Thymus (tissue), 11 donors: Measurements from ENCODE around the gene CCDC117. TPM values are rescaled to one million over a fixed set of nuclear protein-coding genes. Genes with fewer than 3 reads are reported as not detected.

Source experiments
- DNase-seq, 9 donors: peaks; one replicate each; pipeline ENCODE4 v3.0.0-alpha.2; 2013; ENCODE audit warnings: low spot score in 9 of 9, low read depth in 6 of 9, missing footprints in 1 of 9
- H3K27ac ChIP-seq, 2 donors: one replicate each; pipeline ENCODE4 v1.5.1; 2013; ENCODE audit warnings: control low read depth in 1 of 2, low read depth in 1 of 2, low read length in 1 of 2, mild to moderate bottlenecking in 1 of 2, moderate library complexity in 1 of 2
- H3K27me3 ChIP-seq, 2 donors: one replicate each; pipeline ENCODE4 v1.5.1; 2013; ENCODE audit warnings: low read length in 1 of 2; ENCODE audit not compliant: control insufficient read depth in 2 of 2, insufficient read depth in 1 of 2
- H3K36me3 ChIP-seq, 2 donors: one replicate each; pipeline ENCODE4 v1.5.1; 2013; ENCODE audit warnings: low read length in 1 of 2, mild to moderate bottlenecking in 1 of 2, moderate library complexity in 1 of 2; ENCODE audit not compliant: control insufficient read depth in 2 of 2, insufficient read depth in 2 of 2
- H3K4me1 ChIP-seq, 2 donors: one replicate each; pipeline ENCODE4 v1.5.1; 2013; ENCODE audit warnings: low read length in 2 of 2; ENCODE audit not compliant: control insufficient read depth in 2 of 2, insufficient read depth in 2 of 2
- H3K4me3 ChIP-seq, 2 donors: one replicate each; pipeline ENCODE4 v1.5.1; 2013; ENCODE audit warnings: low read length in 2 of 2, control low read depth in 1 of 2, mild to moderate bottlenecking in 1 of 2
- H3K9me3 ChIP-seq, 2 donors: one replicate each; pipeline ENCODE4 v1.5.1; 2013; ENCODE audit warnings: low read length in 1 of 2, mild to moderate bottlenecking in 1 of 2; ENCODE audit not compliant: control insufficient read depth in 2 of 2, insufficient read depth in 1 of 2
- WGBS: extraction: QIAGEN DNeasy Blood & Tissue Kit; methylation state at CpG from one replicate; pipeline ENCODE4 v1.1.7; 2013; 5-methylcytosine and 5-hydroxymethylcytosine counted together
- polyA plus RNA-seq: library from polyadenylated mRNA; stranded (reverse); fragments of 200-250 nt; gene quantifications from one replicate; pipeline ENCODE4 v1.2.3, GENCODE V29; 2013
- total RNA-seq: library from RNA; stranded (reverse); fragments of 120-200 nt; gene quantifications from one replicate; pipeline ENCODE4 v1.2.4, GENCODE V29; 2013
- donor health status: healthy.

Gene CCDC117
- total and polyA plus RNA-seq, 2 donors, result 18.8 to 24.4 TPM

DNA sequence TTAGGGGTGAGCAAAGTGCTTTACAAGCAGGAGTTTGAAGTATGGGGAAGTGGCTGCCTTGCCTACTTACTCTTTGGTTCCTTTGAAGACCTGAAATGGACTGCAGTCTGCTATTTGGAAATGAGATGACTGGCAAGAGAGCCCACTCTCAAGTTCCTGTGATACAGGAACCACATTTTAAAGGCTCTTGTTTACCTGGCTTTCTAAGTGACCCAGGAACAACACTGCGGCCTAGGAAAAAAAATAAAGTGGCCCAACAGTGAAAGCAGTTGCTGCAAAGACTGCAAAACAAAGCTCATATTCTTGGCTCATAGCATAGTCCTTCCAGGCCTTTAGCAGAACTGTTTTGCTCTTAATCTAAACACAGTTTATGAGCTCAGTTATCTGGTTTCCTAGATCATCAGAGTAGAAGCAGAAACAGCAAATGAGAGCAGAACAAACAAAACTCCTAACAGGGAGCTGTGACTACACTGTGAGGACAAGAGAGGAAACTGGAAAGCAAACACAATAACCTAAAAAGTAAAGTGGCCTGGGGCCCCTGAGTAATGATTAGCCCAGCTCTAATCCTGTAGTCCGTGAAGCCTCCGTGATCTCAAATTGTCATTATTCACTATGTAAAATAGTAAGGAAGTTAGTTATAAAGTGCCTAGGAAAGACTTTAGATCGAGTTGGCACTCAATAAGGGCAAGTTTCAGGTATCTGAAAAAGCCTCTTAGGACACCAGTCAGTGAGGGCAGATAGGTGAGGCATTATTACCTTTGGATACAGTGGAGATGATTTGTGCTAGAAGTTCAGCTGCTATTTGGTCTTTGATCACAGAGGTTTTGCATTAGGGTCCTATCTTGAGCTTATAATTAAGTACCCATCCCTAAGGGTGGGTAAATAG, 11.5 kb downstream of the CCDC117 start:
- Histone ChIP-seq H3K27ac (no peak overlapping the region), H3K27me3 (no peaks in the 10 kb centered on the region), H3K4me1 (no peaks in the 10 kb centered on the region), H3K36me3 (peaks cover 47 to 73% of the 10 kb centered on the region in 2 donors), H3K4me3 (no peak overlapping the region), H3K9me3 (no peaks in the 10 kb centered on the region)
- WGBS, result 92% methylated on average over 4 of the region's 4 CpGs
- no peak for DNase-seq

- WGBS, result 96% methylated on average over 3 of the region's 3 CpGs
- peaks cover 0 to 3% of the 10 kb centered on the region in 2 donors for H3K9me3 ChIP-seq
- no peak overlapping the region for H3K4me3 ChIP-seq
- no peak for DNase-seq
- H3K27me3 ChIP-seq, result no peaks in the 10 kb centered on the region
- no peak overlapping the region for H3K27ac ChIP-seq
- peaks cover 26 to 51% of the 10 kb centered on the region in 2 donors for H3K36me3 ChIP-seq
- H3K4me1 ChIP-seq, result peaks cover 9 to 23% of the 10 kb centered on the region in 2 donors
Observed at GRCh38 chr22:28788601-28789000, 16.1 kb downstream of the CCDC117 start.

- WGBS, result 99% methylated on average over 5 of the region's 5 CpGs
Observed at GRCh38 chr22:28791124-28791523, 18.6 kb downstream of the CCDC117 start.

DNA sequence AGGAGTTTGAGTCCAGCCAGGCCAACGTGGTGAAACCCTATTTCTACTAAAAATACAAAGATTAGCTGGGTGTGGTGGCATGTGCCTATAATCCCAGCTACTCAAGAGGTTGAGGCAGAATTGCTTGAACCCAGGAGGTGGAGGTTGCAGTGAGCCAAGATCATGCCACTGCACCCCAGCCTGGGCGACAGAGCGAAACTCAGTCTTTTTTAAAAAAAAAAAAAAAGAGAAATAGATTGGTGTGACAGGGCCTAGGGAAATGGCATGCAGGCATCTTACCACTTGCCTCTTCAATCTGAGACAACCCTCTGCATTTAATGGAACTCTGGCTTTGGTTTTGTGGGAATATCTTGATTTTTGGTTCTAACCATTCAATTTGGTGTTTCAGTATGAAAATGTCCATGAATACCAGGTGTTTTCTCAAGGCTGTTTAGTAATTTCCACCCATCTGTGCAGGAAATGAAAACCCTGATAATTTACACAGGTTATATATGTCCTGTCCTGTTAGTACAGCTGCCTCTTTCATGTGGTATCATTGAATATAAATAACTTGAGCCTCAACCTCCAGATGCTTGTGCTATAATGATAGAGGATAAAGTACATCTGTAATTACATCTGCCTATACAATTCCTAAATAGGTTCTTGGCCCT, 19.5 kb downstream of the CCDC117 start:
- WGBS, result 58% methylated on average over 3 of the region's 3 CpGs
- H3K27ac ChIP-seq, result peak overlapping the region in 1 of 2 donors; percentile 71

More at GRCh38 chr22:28791124-28791523, 18.6 kb downstream of the CCDC117 start:
- Histone ChIP-seq H3K4me3 (no peak overlapping the region), H3K4me1 (peaks cover 14 to 34% of the 10 kb centered on the region in 2 donors), H3K9me3 (peaks cover 0 to 3% of the 10 kb centered on the region in 2 donors), H3K36me3 (peaks cover 25 to 51% of the 10 kb centered on the region in 2 donors), H3K27me3 (no peaks in the 10 kb centered on the region), H3K27ac (peak overlapping the region in 1 of 2 donors; percentile 71)
- DNase-seq, result no peak

GRCh38 chr22:28792491-28793383, 20.2 kb downstream of the CCDC117 start:
- peaks cover 0 to 3% of the 10 kb centered on the region in 2 donors for H3K9me3 ChIP-seq
- peaks cover 16 to 37% of the 10 kb centered on the region in 2 donors for H3K4me1 ChIP-seq
- H3K27ac ChIP-seq, result peak overlapping the region in 1 of 2 donors; percentile 71
- H3K4me3 ChIP-seq, result no peak overlapping the region
- H3K36me3 ChIP-seq, result peaks cover 21 to 56% of the 10 kb centered on the region in 2 donors
- WGBS, result 80% methylated on average over 15 of the region's 15 CpGs
- DNase-seq, result peak in 1 of 9 donors; percentile 27
- no peaks in the 10 kb centered on the region for H3K27me3 ChIP-seq

More for the DNA sequence above, 19.5 kb downstream of the CCDC117 start:
- Histone ChIP-seq H3K9me3 (peaks cover 0 to 3% of the 10 kb centered on the region in 2 donors), H3K4me1 (peaks cover 14 to 34% of the 10 kb centered on the region in 2 donors), H3K4me3 (no peak overlapping the region), H3K27me3 (no peaks in the 10 kb centered on the region), H3K36me3 (peaks cover 26 to 56% of the 10 kb centered on the region in 2 donors)
- DNase-seq, result peak in 1 of 9 donors; percentile 53

GRCh38 chr22:28793976-28794584, 21.6 kb downstream of the CCDC117 start:
- H3K27me3 ChIP-seq, result no peaks in the 10 kb centered on the region
- no peak for DNase-seq
- peak overlapping the region in 1 of 2 donors; percentile 30 for H3K27ac ChIP-seq
- 93% methylated on average over 4 of the region's 4 CpGs for WGBS
- peaks cover 0 to 3% of the 10 kb centered on the region in 2 donors for H3K9me3 ChIP-seq
- H3K36me3 ChIP-seq, result peaks cover 21 to 49% of the 10 kb centered on the region in 2 donors
- H3K4me1 ChIP-seq, result peaks cover 16 to 46% of the 10 kb centered on the region in 2 donors
- H3K4me3 ChIP-seq, result no peak overlapping the region

DNA sequence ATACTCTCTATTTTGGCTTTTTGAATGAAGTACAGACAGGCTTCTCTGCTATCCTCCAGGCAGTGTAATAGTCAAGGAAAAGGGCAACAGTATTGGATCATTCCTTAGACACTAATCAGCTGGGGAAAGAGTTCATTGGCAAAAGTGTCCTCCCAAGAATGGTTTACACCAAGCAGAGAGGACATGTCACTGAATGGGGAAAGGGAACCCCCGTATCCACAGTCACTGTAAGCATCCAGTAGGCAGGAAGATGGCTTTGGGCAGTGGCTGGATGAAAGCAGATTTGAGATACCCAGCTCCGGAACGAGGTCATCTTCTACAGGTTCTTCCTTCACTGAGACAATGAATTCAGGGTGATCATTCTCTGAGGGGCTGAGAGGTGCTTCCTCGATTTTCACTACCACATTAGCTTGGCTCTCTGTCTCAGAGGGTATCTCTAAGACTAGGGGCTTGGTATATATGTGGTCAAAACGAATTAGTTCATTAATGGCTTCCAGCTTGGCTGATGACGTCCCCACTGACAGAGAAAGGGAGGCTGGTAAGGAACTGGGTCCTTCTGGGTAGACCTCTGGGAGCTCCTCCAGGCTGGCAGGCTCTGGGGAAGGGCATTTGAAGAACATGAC, 22.7 kb downstream of the CCDC117 start:
- H3K27me3 ChIP-seq, result no peaks in the 10 kb centered on the region
- peak overlapping the region in 1 of 2 donors; percentile 39 for H3K27ac ChIP-seq
- peaks cover 16 to 46% of the 10 kb centered on the region in 2 donors for H3K4me1 ChIP-seq
- WGBS, result 93% methylated on average over 6 of the region's 6 CpGs
- H3K36me3 ChIP-seq, result peaks cover 21 to 47% of the 10 kb centered on the region in 2 donors
- peak overlapping the region in 1 of 2 donors; percentile 8 for H3K4me3 ChIP-seq
- DNase-seq, result no peak
- peaks cover 0 to under 1% of the 10 kb centered on the region in 2 donors for H3K9me3 ChIP-seq
